ENCODE measurements around the gene SLC26A9. TPM values are rescaled to one million over a fixed set of nuclear protein-coding genes. Genes with fewer than 3 reads are reported as not detected.

Gene SLC26A9
- polyA plus RNA-seq, 1 of the 3 experiments (the other 2 are of a cell fraction): not detected

- no peak overlapping the region for H3K27ac ChIP-seq (ENCODE audit: low read depth in 2 of 2, low read length in 1 of 2)
- DNase-seq: no peak
- H4K20me1 ChIP-seq (ENCODE audit: insufficient read depth): no peaks in the 10 kb centered on the region
- H3K4me2 ChIP-seq: no peak overlapping the region
- ChIA-PET CTCF (interaction anchor here (3.9 to 7.1 kb wide), 2 partner anchors 11 to 117 kb away, joined by 56 to 109 read pairs; no protein-coding TSS in a partner anchor), POLR2A (no interaction called here)
- no peak for TF ChIP-seq TCF12 (IDR thresholded peaks at IDR 0.05)
- TF ChIP-seq EZH2phosphoT487 (IDR thresholded peaks at IDR 0.05; ENCODE audit: borderline replicate concordance, low read depth): no peak
- no peak for TF ChIP-seq TEAD4 (IDR thresholded peaks at IDR 0.05; ENCODE audit: borderline replicate concordance, insufficient read depth)
- no peak for TF ChIP-seq GABPA (IDR thresholded peaks at IDR 0.05; ENCODE audit: low read depth)
- no peak for TF ChIP-seq MXI1 (IDR thresholded peaks at IDR 0.05; ENCODE audit: low read depth, low read length)
- no peak for TF ChIP-seq GATA2 (CRISPR knock-in tag; IDR thresholded peaks at IDR 0.05)
- TF ChIP-seq IRF3 (IDR thresholded peaks at IDR 0.05; ENCODE audit: low read depth, low read length): no peak
- no peak for TF ChIP-seq PBX3 (IDR thresholded peaks at IDR 0.05)
- TF ChIP-seq FOXM1 (IDR thresholded peaks at IDR 0.05; ENCODE audit: low read depth): no peak
- no peak for TF ChIP-seq ELF1 (IDR thresholded peaks at IDR 0.05)
- no peak for TF ChIP-seq MEF2A (IDR thresholded peaks at IDR 0.05; ENCODE audit: borderline replicate concordance, low read depth)
- TF ChIP-seq YY1 (IDR thresholded peaks at IDR 0.05; ENCODE audit: low read depth): no peak
- no peak for TF ChIP-seq MAX (IDR thresholded peaks at IDR 0.05; ENCODE audit: low read depth)
- no peak for TF ChIP-seq POLR2AphosphoS5 (IDR thresholded peaks at IDR 0.05; ENCODE audit: low read depth, low read length)
- no peak for TF ChIP-seq SIN3A (IDR thresholded peaks at IDR 0.05; ENCODE audit: borderline replicate concordance, low read depth, low read length)
- no peaks in the 10 kb centered on the region for H3K9me3 ChIP-seq
- no peaks in the 10 kb centered on the region; the same call in 1 of the 2 replicates for H3K27me3 ChIP-seq (ENCODE audit: insufficient read depth)
- no peaks in the 10 kb centered on the region for H3K36me3 ChIP-seq (replicated peaks in 1 of 2; ENCODE audit: control insufficient read depth in 1 of 2, insufficient read depth in 2 of 2, low read length in 1 of 2)
- H3F3A ChIP-seq (replicated peaks; ENCODE audit: insufficient read depth): no peaks in the 10 kb centered on the region
- no peak overlapping the region for H2AFZ ChIP-seq (ENCODE audit: low read depth)
- H3K9me2 ChIP-seq: no peaks in the 10 kb centered on the region
- 88% methylated on average over 12 of the region's 12 CpGs for WGBS (ENCODE audit: low lambda C conversion rate)
- no peaks in the 10 kb centered on the region; a peak in 1 of 4 replicates for H3K4me1 ChIP-seq (ENCODE audit: control insufficient read depth in 1 of 2, insufficient read depth in 2 of 2, low read depth in 1 of 2, low read length in 1 of 2)
- no peaks in the 10 kb centered on the region for H3K79me2 ChIP-seq (ENCODE audit: insufficient read depth)
- no peak overlapping the region for H3K4me3 ChIP-seq (ENCODE audit: low read depth in 2 of 2, low read length in 1 of 2)
- no peak overlapping the region for H3K9ac ChIP-seq
Measured at GRCh38 chr1:205988585-205988995, 45.3 kb upstream of the SLC26A9 start.

- Histone ChIP-seq H3K4me1 (ENCODE audit: control insufficient read depth in 1 of 2, insufficient read depth in 2 of 2, low read depth in 1 of 2, low read length in 1 of 2) (no peaks in the 10 kb centered on the region; a peak in 1 of 4 replicates), H3K79me2 (ENCODE audit: insufficient read depth) (no peaks in the 10 kb centered on the region), H3K9ac (no peak overlapping the region), H3K4me3 (ENCODE audit: low read depth in 2 of 2, low read length in 1 of 2) (no peak overlapping the region), H3F3A (replicated peaks; ENCODE audit: insufficient read depth) (no peaks in the 10 kb centered on the region), H3K27ac (ENCODE audit: low read depth in 2 of 2, low read length in 1 of 2) (peak overlapping the region in 1 of 2 experiments; percentile 41; a peak in 2 of 4 replicates), H3K36me3 (replicated peaks in 1 of 2; ENCODE audit: control insufficient read depth in 1 of 2, insufficient read depth in 2 of 2, low read length in 1 of 2) (no peaks in the 10 kb centered on the region), H3K9me3 (no peaks in the 10 kb centered on the region), H3K4me2 (no peak overlapping the region), H2AFZ (ENCODE audit: low read depth) (no peak overlapping the region; the same call in 1 of the 2 replicates), H3K27me3 (ENCODE audit: insufficient read depth) (no peaks in the 10 kb centered on the region; the same call in 1 of the 2 replicates), H4K20me1 (ENCODE audit: insufficient read depth) (no peaks in the 10 kb centered on the region), H3K9me2 (no peaks in the 10 kb centered on the region)
- TF ChIP-seq RAD21 (IDR thresholded peaks at IDR 0.05; ENCODE audit: low read length) (no peak), JUND (IDR thresholded peaks at IDR 0.05) (no peak), FOXJ3 (CRISPR knock-in tag; IDR thresholded peaks at IDR 0.05) (no peak), NRF1 (IDR thresholded peaks at IDR 0.05; ENCODE audit: low read depth, low read length) (no peak)
- CTCF ChIA-PET: interaction anchor here (0.9 to 12.5 kb wide), 6 partner anchors 9 to 194 kb away, joined by 3 to 366 read pairs (median 30); no protein-coding TSS in a partner anchor
- POLR2A ChIA-PET: no interaction called here
- WGBS (ENCODE audit: low lambda C conversion rate): 4% methylated on average over 2 of the region's 2 CpGs
- DNase-seq: no peak
Measured at GRCh38 chr1:205986861-205987260, 43.6 kb upstream of the SLC26A9 start.
